SK-N-SH (cell line): ENCODE results near the gene GAN. TPM values are rescaled to one million over a fixed set of nuclear protein-coding genes. Genes with fewer than 3 reads are reported as not detected.

Experiments used
- CTCF ChIA-PET: fragments of 300-600, 350-600 bp; formaldehyde crosslinking; extraction: SDS; loops from one replicate; lab custom pipeline; 2021; lab: Yijun Ruan, JAX
- POLR2A ChIA-PET: fragments of 350-600 bp; sonication (Branson Sonifier 250); formaldehyde crosslinking; extraction: SDS; loops from one replicate; lab custom pipeline; 2020; ENCODE audit warnings: antibody characterized with exemption, inconsistent platforms; lab: Yijun Ruan, JAX
- DNase-seq: peaks from one replicate; pipeline ENCODE4 v3.0.0; 2012
- H2AFZ ChIP-seq: fragments of 200-600 bp; sonication (generic); 2 replicates; pipeline ENCODE4 v1.8.1; 2016; ENCODE audit warnings: antibody characterized with exemption, mild to moderate bottlenecking, low read depth
- H3F3A ChIP-seq: fragments of 200-600 bp; sonication (generic); replicated peaks from 2 replicates; pipeline ENCODE3; 2016; ENCODE audit warnings: antibody characterized with exemption, mild to moderate bottlenecking; ENCODE audit not compliant: insufficient read depth
- H3K27ac ChIP-seq, 2 experiments: fragments of 200-500 bp in 1 of 2; fragments of 200-600 bp in 1 of 2; sonication (Bioruptor generic) in 1 of 2; sonication (generic), shearing (Covaris generic) in 1 of 2; 2 replicates each; pipeline versions ENCODE4 v1.5.1 to v1.6.1; 2014 to 2016; ENCODE audit warnings: low read depth in 2 of 2, inconsistent platforms in 1 of 2, low read length in 1 of 2, mild to moderate bottlenecking in 1 of 2, mixed read lengths in 1 of 2
- H3K27me3 ChIP-seq: fragments of 200-600 bp; sonication (generic), shearing (Covaris generic); 2 replicates; pipeline ENCODE4 v1.6.1; 2016; ENCODE audit warnings: mixed run types; ENCODE audit not compliant: insufficient read depth
- H3K36me3 ChIP-seq, 2 experiments: fragments of 200-500 bp in 1 of 2; fragments of 200-600 bp in 1 of 2; sonication (Bioruptor generic) in 1 of 2; sonication (generic) in 1 of 2; replicated peaks in 1 of 2; 2 replicates each; pipeline versions ENCODE3 to v1.5.1; 2014 to 2016; ENCODE audit warnings: low read length in 1 of 2, mild to moderate bottlenecking in 1 of 2; ENCODE audit not compliant: insufficient read depth in 2 of 2, control insufficient read depth in 1 of 2
- H3K4me1 ChIP-seq, 2 experiments: fragments of 200-500 bp in 1 of 2; fragments of 200-600 bp in 1 of 2; sonication (Bioruptor generic) in 1 of 2; sonication (generic), shearing (Covaris generic) in 1 of 2; 2 replicates each; pipeline versions ENCODE4 v1.5.1 to v1.6.1; 2014 to 2016; ENCODE audit warnings: low read depth in 1 of 2, low read length in 1 of 2, mixed run types in 1 of 2; ENCODE audit not compliant: insufficient read depth in 2 of 2, control insufficient read depth in 1 of 2
- H3K4me2 ChIP-seq: fragments of 200-600 bp; sonication (generic), shearing (Covaris generic); 2 replicates; pipeline ENCODE4 v1.6.1; 2017; ENCODE audit warnings: mixed run types
- H3K4me3 ChIP-seq, 2 experiments: fragments of 200-500 bp in 1 of 2; fragments of 200-600 bp in 1 of 2; sonication (Bioruptor generic) in 1 of 2; sonication (generic), shearing (Covaris generic) in 1 of 2; 2 replicates each; pipeline versions ENCODE4 v1.5.1 to v1.8.1; 2014 to 2016; ENCODE audit warnings: low read depth in 2 of 2, inconsistent platforms in 1 of 2, low read length in 1 of 2, mild to moderate bottlenecking in 1 of 2, mixed read lengths in 1 of 2, moderate library complexity in 1 of 2
- H3K79me2 ChIP-seq: fragments of 200-600 bp; sonication (generic); 2 replicates; pipeline ENCODE4 v1.8.1; 2017; ENCODE audit warnings: mild to moderate bottlenecking; ENCODE audit not compliant: insufficient read depth
- H3K9ac ChIP-seq: fragments of 200-600 bp; sonication (generic); 2 replicates; pipeline ENCODE4 v1.6.1; 2017; ENCODE audit warnings: mixed run types
- H3K9me2 ChIP-seq: fragments of 200-600 bp; sonication (generic); 2 replicates; pipeline ENCODE4 v1.6.1; 2017; ENCODE audit warnings: mixed run types
- H3K9me3 ChIP-seq: fragments of 200-600 bp; sonication (generic); 2 replicates; pipeline ENCODE4 v1.6.1; 2017; ENCODE audit warnings: mixed run types, mild to moderate bottlenecking, moderate library complexity
- H4K20me1 ChIP-seq: fragments of 200-600 bp; sonication (generic); 2 replicates; pipeline ENCODE4 v1.6.1; 2017; ENCODE audit warnings: mild to moderate bottlenecking, mixed run types; ENCODE audit not compliant: insufficient read depth
- CHD2 ChIP-seq: fragments of 150-350 bp; IDR thresholded peaks from 2 replicates; pipeline ENCODE4 v1.6.1; 2018; ENCODE audit warnings: low read length; ENCODE audit not compliant: partially characterized antibody
- CTCF ChIP-seq: fragments of 200-600 bp; sonication (generic); IDR thresholded peaks from 2 replicates; pipeline ENCODE4 v1.6.1; 2017; ENCODE audit warnings: antibody characterized with exemption, mild to moderate bottlenecking, moderate library complexity
- MAX ChIP-seq: IDR thresholded peaks from 2 replicates; pipeline ENCODE4 v1.4.0; 2012; ENCODE audit warnings: low read depth
- MEF2A ChIP-seq: IDR thresholded peaks from 2 replicates; pipeline ENCODE4 v1.4.0; 2012; ENCODE audit warnings: low read depth, borderline replicate concordance
- NFIC ChIP-seq: IDR thresholded peaks from 2 replicates; pipeline ENCODE4 v1.4.0; 2012; ENCODE audit warnings: borderline replicate concordance
- POLR2AphosphoS5 ChIP-seq: IDR thresholded peaks from 2 replicates; pipeline ENCODE4 v1.6.1; 2012; ENCODE audit warnings: low read depth, low read length
- RAD21 ChIP-seq: IDR thresholded peaks from 2 replicates; pipeline ENCODE4 v1.6.1; 2012; ENCODE audit warnings: mild to moderate bottlenecking, low read length
- RCOR1 ChIP-seq: fragments of 150-350 bp; IDR thresholded peaks from 2 replicates; pipeline ENCODE4 v1.6.1; 2017; ENCODE audit warnings: antibody characterized with exemption, low read length
- RFX5 ChIP-seq: IDR thresholded peaks from 2 replicates; pipeline ENCODE4 v1.6.1; 2012; ENCODE audit warnings: mild to moderate bottlenecking, improper control_type of control experiment, low read length
- TCF12 ChIP-seq: IDR thresholded peaks from 2 replicates; pipeline ENCODE4 v1.4.0; 2012
- WGBS: methylation state at CpG from one replicate; pipeline ENCODE4 v1.1.6; 2017; ENCODE audit warnings: low lambda C conversion rate; 5-methylcytosine and 5-hydroxymethylcytosine counted together
- polyA plus RNA-seq, 3 experiments: library from polyadenylated mRNA; depleted of rRNA; stranded (reverse); fragments of >200 nt; gene quantifications; 2 replicates each; pipeline ENCODE4 v1.2.3, GENCODE V29; 2012
- TF ChIP-seq, protein P1 (sequence below): IDR thresholded peaks from 2 replicates; pipeline ENCODE4 v1.4.0; 2012; ENCODE audit warnings: low read depth, borderline replicate concordance
- TF ChIP-seq, protein P2 (sequence below): IDR thresholded peaks from 2 replicates; pipeline ENCODE4 v1.4.0; 2012; ENCODE audit warnings: low read depth, borderline replicate concordance

GAN gene
- polyA plus RNA-seq, 1 of the 3 experiments (the other 2 are of a cell fraction), result 0.79 TPM

DNA sequence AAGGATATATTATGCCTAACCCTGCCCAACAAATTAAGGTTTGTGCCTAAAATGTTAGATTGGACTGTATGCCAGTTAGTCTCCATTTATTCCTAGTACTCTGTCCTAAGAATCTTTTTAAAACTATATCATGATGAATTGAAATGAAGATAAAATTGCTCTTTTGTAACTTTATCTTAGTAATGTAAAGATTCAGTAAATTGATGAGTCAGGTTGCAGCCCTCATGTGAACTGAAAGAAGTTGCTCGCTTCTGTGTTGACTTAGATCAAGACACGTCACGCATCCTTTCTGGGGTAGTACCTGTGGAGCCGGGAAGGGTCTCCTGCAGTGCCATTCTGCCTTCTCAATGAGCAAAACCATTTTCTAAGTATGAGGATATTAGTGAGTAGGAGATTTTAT lies 63.3 kb downstream of the GAN start:
- Histone ChIP-seq H4K20me1 (no peaks in the 10 kb centered on the region), H3K9ac (no peak overlapping the region), H3K9me3 (no peaks in the 10 kb centered on the region), H3K9me2 (no peaks in the 10 kb centered on the region), H3K36me3 (peaks cover 32 to 33% of the 10 kb centered on the region in 2 experiments), H3K4me2 (no peak overlapping the region), H2AFZ (no peak overlapping the region), H3K27ac (no peak overlapping the region), H3K4me3 (no peak overlapping the region), H3F3A (no peaks in the 10 kb centered on the region), H3K79me2 (no peaks in the 10 kb centered on the region), H3K4me1 (peaks cover 0 to 6% of the 10 kb centered on the region in 2 experiments; a peak in 2 of 4 replicates), H3K27me3 (no peaks in the 10 kb centered on the region)
- 99% methylated on average over 4 of the region's 4 CpGs for WGBS
- TF ChIP-seq NFIC, result no peak
- TF ChIP-seq RAD21, result no peak
- TF ChIP-seq, protein P1, sequence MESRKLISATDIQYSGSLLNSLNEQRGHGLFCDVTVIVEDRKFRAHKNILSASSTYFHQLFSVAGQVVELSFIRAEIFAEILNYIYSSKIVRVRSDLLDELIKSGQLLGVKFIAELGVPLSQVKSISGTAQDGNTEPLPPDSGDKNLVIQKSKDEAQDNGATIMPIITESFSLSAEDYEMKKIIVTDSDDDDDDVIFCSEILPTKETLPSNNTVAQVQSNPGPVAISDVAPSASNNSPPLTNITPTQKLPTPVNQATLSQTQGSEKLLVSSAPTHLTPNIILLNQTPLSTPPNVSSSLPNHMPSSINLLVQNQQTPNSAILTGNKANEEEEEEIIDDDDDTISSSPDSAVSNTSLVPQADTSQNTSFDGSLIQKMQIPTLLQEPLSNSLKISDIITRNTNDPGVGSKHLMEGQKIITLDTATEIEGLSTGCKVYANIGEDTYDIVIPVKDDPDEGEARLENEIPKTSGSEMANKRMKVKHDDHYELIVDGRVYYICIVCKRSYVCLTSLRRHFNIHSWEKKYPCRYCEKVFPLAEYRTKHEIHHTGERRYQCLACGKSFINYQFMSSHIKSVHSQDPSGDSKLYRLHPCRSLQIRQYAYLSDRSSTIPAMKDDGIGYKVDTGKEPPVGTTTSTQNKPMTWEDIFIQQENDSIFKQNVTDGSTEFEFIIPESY, result no peak
- TF ChIP-seq POLR2AphosphoS5, result no peak
- no peak for TF ChIP-seq RCOR1
- TF ChIP-seq RFX5, result no peak
- TF ChIP-seq CHD2, result no peak
- TF ChIP-seq MEF2A, result no peak
- no peak for TF ChIP-seq TCF12
- TF ChIP-seq CTCF, result no peak
- no peak for TF ChIP-seq MAX
- ChIA-PET POLR2A (no interaction called here), CTCF (interaction anchor here (1.0 to 1.8 kb wide), 3 partner anchors 12 to 359 kb away, joined by 3 to 4 read pairs (median 3); no protein-coding TSS in a partner anchor)
- no peak for DNase-seq

DNA sequence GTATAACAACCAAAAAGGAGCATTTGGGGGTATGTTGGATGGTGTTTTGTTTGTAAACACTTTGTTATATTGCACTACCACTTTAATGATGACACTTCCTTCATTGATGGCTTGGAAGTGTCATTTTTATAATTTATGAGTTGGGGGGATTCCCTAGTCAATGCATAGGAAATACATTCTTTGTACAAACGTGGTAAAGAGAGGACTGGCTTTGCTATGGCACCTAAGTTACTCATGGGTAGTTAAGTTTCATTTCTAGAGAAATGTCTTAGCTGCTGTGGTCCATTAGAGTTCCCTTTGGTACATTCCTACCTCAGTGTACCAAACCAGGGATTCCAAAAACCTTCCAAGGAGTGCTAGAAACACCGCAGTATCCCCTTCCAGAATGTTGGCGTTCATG lies 66.2 kb downstream of the GAN start:
- Histone ChIP-seq H2AFZ (no peak overlapping the region), H3K27me3 (no peaks in the 10 kb centered on the region), H3K4me1 (peaks cover 0 to 4% of the 10 kb centered on the region in 2 experiments; a peak in 1 of 4 replicates), H3K9me2 (no peaks in the 10 kb centered on the region), H4K20me1 (no peaks in the 10 kb centered on the region), H3F3A (no peaks in the 10 kb centered on the region), H3K79me2 (no peaks in the 10 kb centered on the region), H3K9ac (no peak overlapping the region), H3K4me2 (no peak overlapping the region), H3K36me3 (peaks cover 31 to 34% of the 10 kb centered on the region in 2 experiments), H3K9me3 (no peaks in the 10 kb centered on the region), H3K27ac (no peak overlapping the region), H3K4me3 (no peak overlapping the region)
- 99% methylated on average over 3 of the region's 3 CpGs for WGBS
- POLR2A ChIA-PET, result no interaction called here
- TF ChIP-seq, protein P2, sequence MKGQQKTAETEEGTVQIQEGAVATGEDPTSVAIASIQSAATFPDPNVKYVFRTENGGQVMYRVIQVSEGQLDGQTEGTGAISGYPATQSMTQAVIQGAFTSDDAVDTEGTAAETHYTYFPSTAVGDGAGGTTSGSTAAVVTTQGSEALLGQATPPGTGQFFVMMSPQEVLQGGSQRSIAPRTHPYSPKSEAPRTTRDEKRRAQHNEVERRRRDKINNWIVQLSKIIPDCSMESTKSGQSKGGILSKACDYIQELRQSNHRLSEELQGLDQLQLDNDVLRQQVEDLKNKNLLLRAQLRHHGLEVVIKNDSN, result no peak
- TF ChIP-seq MEF2A, result no peak
- DNase-seq, result no peak
- CTCF ChIA-PET, result interaction anchor here (1.6 kb wide), 1 partner anchor 21 kb away, joined by 4 read pairs; no protein-coding TSS in a partner anchor
